ENCODE data around the gene COA5. TPM values are rescaled to one million over a fixed set of nuclear protein-coding genes. Genes with fewer than 3 reads are reported as not detected.

The COA5 gene
- total RNA-seq, 3 donors from 2014 or later, result 27.7 to 35.2 (median 28.0) TPM

DNA sequence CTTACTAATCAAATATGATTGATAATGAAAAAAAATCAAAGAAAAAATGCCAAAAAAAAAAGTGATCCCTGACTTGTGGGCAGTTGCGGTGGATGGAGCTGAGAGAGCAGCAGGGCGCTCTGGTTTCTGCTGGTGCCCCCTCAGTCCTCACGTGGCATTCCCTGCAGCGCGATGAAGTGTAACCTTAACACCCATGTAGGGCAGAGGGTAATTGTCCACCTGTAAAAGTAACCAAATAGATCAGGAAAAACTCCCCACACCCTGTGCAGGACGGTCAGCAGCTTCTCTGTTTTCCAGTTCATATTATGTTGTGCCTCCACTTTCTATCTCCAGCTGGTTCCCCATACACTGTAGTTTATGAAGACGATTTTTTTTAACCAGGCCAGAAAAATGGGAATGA, 25.0 kb downstream of the COA5 start:
- ATAC-seq (no peak), DNase-seq (peak in 1 of 3 donors; percentile 12)
- TF ChIP-seq, protein P1, sequence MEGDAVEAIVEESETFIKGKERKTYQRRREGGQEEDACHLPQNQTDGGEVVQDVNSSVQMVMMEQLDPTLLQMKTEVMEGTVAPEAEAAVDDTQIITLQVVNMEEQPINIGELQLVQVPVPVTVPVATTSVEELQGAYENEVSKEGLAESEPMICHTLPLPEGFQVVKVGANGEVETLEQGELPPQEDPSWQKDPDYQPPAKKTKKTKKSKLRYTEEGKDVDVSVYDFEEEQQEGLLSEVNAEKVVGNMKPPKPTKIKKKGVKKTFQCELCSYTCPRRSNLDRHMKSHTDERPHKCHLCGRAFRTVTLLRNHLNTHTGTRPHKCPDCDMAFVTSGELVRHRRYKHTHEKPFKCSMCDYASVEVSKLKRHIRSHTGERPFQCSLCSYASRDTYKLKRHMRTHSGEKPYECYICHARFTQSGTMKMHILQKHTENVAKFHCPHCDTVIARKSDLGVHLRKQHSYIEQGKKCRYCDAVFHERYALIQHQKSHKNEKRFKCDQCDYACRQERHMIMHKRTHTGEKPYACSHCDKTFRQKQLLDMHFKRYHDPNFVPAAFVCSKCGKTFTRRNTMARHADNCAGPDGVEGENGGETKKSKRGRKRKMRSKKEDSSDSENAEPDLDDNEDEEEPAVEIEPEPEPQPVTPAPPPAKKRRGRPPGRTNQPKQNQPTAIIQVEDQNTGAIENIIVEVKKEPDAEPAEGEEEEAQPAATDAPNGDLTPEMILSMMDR (IDR thresholded peaks at IDR 0.05), result no peak
- peaks cover 9% of the 10 kb centered on the region for H3K4me1 ChIP-seq (ENCODE audit: low read depth)
- H3K9me3 ChIP-seq, result no peaks in the 10 kb centered on the region
- H3K4me3 ChIP-seq, result no peak overlapping the region
- H3K36me3 ChIP-seq (ENCODE audit: low read depth), result no peaks in the 10 kb centered on the region
- intact Hi-C loops (cut with DNase I, micrococcal nuclease), result no loop called here

DNA sequence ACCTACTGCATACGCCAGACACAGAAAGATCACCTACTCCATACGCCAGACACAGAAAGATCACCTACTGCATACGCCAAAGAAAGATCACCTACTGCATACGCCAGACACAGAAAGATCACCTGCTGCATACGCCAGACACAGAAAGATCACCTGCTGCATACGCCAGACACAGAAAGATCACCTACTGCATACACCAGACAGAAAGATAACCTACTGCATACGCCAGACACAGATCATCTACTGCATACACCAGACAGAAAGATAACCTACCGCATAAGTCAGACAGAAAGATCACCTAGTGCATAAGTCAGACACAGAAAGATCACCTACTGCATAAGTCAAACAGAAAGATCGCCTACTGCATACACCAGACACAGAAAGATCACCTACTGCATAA, 25.8 kb downstream of the COA5 start:
- intact Hi-C loops (cut with DNase I, micrococcal nuclease), result no loop called here
- Histone ChIP-seq H3K4me1 (ENCODE audit: low read depth) (peaks cover 9% of the 10 kb centered on the region), H3K36me3 (ENCODE audit: low read depth) (no peaks in the 10 kb centered on the region), H3K4me3 (no peak overlapping the region), H3K9me3 (no peaks in the 10 kb centered on the region)
- no peak for DNase-seq
- ATAC-seq, result no peak
- TF ChIP-seq, protein P1 (IDR thresholded peaks at IDR 0.05), result no peak

DNA sequence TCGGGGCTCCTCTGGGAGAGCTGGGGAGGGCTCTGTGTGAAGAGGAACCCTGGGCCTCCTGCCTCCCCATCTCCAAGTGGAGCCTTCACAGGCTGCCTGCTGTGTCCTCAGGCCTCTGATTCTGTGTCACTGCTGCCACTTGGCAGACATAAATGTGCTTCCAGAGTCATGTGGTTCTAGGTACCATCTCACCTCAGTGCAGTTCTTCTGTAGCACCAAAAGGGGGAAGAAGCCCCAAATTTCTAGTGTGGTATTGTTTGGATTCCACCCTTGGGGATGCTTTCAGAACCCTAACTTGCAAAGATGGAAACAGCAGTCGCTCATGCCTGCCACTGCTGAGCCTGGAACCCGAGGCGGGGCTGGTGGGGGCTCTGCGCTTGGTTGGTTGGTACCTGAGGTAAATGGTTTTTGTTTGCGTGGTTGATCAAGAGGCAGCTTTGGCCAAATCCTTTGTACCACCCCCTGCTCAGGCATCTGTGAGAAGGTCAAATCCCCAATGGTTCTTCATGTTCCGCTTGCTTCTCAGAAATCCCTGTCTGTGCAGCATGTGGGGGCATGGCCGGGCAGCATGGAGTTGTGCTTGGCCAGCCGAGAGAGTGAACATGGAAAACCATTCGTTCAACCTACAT, 27.5 kb downstream of the COA5 start:
- Histone ChIP-seq H3K4me3 (no peak overlapping the region), H3K4me1 (ENCODE audit: low read depth) (peaks cover 9% of the 10 kb centered on the region), H3K9me3 (no peaks in the 10 kb centered on the region), H3K36me3 (ENCODE audit: low read depth) (no peaks in the 10 kb centered on the region)
- TF ChIP-seq, protein P1 (IDR thresholded peaks at IDR 0.05), result no peak
- intact Hi-C loops (cut with DNase I, micrococcal nuclease), result no loop called here
- DNase-seq (no peak), ATAC-seq (no peak)

DNA sequence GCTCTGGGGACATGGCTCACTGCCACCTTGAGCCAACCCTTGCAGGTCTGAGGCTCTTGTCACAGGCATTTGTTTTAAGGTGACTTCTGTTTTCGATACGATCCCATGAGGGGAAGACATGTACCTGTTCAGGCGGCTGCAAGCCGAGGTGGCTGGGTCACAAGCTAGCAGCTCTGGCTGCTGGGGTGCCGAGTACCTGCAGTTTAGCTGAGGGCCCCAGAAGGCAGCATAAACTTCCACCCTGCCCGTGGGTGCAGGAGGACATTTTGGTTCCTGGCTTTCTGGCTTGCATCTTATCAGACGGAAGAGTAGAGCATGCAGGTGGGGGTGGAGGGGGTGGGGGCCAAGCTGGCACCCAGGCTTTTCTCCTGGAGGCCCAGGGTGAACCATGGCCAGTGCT, 28.4 kb downstream of the COA5 start:
- Histone ChIP-seq H3K9me3 (no peaks in the 10 kb centered on the region), H3K4me1 (ENCODE audit: low read depth) (peaks cover 9% of the 10 kb centered on the region), H3K4me3 (no peak overlapping the region), H3K36me3 (ENCODE audit: low read depth) (no peaks in the 10 kb centered on the region)
- DNase-seq, result no peak
- TF ChIP-seq, protein P1 (IDR thresholded peaks at IDR 0.05), result no peak
- intact Hi-C loops (cut with DNase I, micrococcal nuclease), result no loop called here
- no peak for ATAC-seq

DNA sequence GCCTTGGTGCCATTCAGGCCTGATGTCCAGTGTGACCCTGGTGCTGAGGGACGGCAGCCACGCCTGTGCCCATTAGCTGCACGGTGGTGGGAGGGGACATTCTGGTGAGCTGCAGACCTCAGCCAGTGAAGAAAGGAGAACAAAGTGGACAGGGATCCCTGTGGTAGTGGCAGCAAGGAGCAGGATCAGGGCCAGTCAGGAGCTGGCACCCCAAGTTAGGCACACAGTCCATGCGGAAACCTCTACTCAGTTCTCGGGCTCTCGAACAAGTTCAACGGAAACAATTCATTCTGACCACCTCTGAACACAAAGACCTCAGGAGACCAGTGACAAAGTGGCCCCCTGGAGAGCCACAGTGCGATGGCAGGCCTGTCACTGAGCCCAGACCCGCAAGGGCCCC, 30.1 kb downstream of the COA5 start:
- TF ChIP-seq, protein P1 (IDR thresholded peaks at IDR 0.05), result no peak

DNA sequence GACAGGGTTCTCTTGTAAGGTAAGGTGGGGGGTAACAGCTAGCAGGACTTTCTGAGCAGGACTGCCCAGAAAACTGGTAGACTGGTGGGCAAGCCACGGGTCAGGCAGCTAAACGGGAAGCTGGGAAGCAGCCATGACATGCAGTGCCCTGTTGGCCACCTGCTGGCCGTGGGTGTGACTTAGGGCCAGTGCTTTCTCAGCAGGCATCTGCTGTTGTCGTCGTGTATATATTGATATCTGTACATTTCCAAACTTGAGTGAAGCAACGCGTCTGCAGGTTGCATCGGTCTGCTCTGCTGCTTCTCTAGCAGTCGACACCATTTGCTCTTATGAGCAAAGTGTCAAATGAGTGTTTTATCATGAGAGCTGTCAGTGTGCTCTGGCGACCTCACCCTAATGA, 31.0 kb downstream of the COA5 start:
- H3K36me3 ChIP-seq (ENCODE audit: low read depth), result no peaks in the 10 kb centered on the region
- no peaks in the 10 kb centered on the region for H3K4me1 ChIP-seq (ENCODE audit: low read depth)
- H3K9me3 ChIP-seq, result no peaks in the 10 kb centered on the region
- TF ChIP-seq, protein P1 (IDR thresholded peaks at IDR 0.05), result no peak
- DNase-seq (no peak), ATAC-seq (no peak)
- intact Hi-C loops (cut with DNase I, micrococcal nuclease), result no loop called here
- H3K4me3 ChIP-seq, result no peak overlapping the region

More for the DNA sequence above, 30.1 kb downstream of the COA5 start:
- H3K9me3 ChIP-seq, result no peaks in the 10 kb centered on the region
- no peaks in the 10 kb centered on the region for H3K36me3 ChIP-seq (ENCODE audit: low read depth)
- ATAC-seq (no peak), DNase-seq (no peak)
- H3K4me3 ChIP-seq, result no peak overlapping the region
- intact Hi-C loops (cut with DNase I, micrococcal nuclease), result no loop called here
- no peaks in the 10 kb centered on the region for H3K4me1 ChIP-seq (ENCODE audit: low read depth)

Measured in mucosa of descending colon (tissue), 3 donors.